Stimulated activated CD8-positive, alpha-beta memory T cell treated with anti-CD3 and anti-CD28 coated beads, Interleukin-7, amount 100 ng/mL, for 48 hours (primary cell): ENCODE results near the gene SUSD1.
A peak's percentile ranks its signal among the peaks of the same experiment; 100 is the strongest.
"Not testable (repeated sequence)": the region's sequence is repeated elsewhere in the genome, so short reads cannot be mapped to it uniquely, and the experiment has no call there.

Experiments
- DNase-seq, 2 donors: peaks; one replicate each; pipeline ENCODE4 v3.0.0-alpha.2; 2020; ENCODE audit warnings: low read depth in 1 of 2; ENCODE audit errors: extremely low read depth in 1 of 2

SUSD1 gene

DNA sequence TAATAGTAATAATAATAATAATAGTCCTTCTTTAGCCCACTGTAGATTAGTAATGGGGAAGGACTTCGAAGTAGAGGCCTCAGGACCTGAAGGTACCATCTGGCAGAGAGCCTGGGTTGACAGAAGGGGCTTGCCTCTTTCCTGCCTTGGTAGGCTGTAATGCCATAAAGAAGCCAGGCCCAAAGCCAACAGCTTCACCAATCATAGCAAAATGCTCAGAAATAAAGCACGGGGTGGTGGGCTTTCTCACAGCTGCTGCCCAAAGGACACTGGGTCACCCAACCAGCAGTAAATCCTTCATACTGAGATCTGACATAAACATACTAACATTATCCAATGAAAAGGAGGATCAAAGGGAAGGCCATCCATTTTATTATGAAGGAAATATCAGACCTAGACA lies 70.7 kb downstream of the SUSD1 start:
- no peak for DNase-seq

DNA sequence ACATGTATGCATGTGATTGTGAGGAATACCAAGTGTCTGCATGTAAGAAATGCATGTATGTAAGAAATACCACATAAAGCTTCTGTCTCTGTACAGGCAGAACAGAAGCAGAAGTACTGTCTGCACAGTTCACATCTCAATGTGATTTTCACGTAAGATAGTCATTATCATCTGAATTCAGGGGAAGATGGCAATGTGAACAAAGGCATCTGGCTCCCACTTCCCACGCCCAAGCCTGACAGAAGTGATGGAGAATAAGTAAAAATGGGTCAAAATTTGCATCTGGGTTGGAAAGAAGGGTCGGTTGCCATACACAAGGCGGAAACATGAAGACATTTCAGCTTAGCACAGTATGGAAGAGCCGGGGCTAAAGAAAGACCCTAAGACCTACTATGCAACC lies 71.7 kb downstream of the SUSD1 start:
- DNase-seq = no peak

DNA sequence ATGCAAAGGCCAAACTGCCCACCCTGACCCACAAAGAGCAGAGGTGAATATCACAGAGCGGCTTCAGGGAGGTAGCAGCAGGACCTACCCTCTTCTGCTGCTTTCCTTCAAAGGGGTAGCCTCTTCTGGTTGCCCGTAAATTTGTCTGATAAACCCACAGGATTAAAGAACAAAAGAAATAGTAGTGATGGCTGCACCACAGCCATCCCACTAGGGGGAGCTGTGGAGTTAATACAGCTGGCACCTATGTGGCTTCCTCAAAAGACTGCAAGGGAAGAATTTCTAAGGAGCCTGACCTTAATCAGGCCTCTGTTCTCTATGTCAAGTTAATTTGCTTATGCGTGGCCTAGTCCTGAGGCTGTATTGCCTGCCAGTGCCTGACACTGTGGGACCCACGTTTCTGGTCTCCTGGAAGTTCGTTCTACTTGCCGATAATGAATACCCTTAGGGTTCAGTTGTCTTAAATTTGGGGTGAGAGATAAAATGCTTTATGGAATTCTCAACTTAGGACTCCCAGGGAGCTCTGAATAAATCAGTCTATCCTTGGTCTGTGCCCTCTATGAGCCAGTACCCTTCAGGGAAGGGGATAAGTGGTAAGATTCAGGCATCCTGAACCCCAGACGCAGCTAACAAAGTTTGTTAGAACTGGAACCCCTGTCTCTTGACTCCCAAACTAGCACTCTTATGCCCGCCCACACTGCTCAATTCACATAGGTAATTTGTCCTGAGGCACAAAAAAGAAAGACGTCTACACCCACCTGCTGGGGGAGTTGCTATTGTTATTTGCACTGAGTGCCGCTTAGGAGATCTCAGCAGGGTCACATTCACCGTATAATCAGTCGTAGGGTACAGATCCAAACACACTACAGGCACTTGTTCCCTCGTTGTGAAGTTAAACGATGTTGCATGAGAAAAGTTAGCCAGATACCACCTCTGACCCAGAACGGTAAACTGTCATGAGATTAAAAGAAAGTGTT lies 77.1 kb downstream of the SUSD1 start:
- DNase-seq = peak; percentile 22 to 35

DNA sequence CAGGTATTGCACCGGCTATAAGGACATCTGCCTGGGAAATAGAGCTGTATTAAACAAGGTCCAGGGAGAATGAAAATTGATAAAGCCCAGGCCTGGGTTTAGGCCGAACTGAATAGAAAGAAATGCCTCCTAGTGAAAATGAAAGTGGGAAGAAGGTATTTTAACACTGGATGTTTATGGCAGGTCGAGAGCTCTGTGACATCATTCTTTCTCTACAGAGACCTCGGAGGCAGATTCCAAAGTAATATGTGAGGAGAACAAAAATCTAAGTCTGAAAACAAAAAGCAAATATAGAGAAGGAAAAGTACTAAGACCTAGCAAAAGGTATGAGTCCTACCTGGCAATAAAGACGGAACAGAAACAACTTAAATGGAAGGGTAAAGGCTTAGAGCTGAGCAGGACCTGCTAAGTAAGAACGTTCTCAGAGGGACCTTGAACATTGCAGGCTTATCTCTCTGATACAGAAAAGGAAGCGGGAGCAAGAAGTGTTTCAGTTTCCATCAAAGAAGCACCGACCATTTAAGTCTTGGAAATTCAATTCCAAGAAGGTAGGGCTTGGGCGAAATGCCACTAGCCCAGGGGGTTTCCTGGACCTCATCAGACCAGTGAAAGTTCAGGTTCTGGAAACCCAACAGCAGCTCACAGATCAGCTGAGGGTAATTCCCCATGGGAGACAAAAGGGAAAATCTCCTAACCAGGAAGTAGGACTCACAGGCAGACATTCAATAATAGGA lies 80.0 kb downstream of the SUSD1 start:
- no peak for DNase-seq

DNA sequence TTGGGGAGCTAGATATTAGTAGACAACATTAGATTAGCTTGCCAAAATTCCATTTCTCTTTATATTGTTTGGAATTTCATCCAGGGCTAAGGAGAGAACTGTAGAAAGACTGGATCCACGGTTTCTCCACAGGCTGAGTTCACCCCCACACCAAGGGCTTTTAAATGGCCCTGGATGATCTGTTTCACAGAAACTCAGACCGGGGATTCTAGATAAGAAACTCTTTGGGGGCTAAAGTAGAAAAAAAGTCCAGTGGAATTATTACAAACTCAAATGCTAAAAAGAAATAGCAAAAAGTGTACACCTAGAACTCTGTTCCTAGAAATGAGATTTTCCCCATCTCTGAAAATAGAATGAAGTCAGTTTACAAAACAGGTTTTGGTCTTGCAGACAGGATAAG lies 80.9 kb downstream of the SUSD1 start:
- DNase-seq = no peak

DNA sequence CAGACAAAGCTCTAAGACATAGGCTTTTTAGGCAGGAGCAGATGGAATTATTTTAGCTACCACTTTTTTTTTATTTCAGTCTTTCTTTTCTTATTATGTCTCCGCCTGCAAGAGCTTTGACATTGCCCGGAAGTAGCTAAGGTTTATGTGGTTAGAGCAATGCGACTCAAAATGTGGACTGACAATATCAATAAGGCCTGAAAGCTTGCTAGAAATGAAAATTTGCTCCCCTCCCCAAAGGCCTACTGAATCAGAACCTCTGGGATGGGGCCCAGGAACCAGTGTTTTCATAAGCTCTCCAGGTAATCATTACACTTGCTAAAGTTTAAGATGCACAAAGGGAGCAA lies 81.3 kb downstream of the SUSD1 start:
- DNase-seq = no peak

DNA sequence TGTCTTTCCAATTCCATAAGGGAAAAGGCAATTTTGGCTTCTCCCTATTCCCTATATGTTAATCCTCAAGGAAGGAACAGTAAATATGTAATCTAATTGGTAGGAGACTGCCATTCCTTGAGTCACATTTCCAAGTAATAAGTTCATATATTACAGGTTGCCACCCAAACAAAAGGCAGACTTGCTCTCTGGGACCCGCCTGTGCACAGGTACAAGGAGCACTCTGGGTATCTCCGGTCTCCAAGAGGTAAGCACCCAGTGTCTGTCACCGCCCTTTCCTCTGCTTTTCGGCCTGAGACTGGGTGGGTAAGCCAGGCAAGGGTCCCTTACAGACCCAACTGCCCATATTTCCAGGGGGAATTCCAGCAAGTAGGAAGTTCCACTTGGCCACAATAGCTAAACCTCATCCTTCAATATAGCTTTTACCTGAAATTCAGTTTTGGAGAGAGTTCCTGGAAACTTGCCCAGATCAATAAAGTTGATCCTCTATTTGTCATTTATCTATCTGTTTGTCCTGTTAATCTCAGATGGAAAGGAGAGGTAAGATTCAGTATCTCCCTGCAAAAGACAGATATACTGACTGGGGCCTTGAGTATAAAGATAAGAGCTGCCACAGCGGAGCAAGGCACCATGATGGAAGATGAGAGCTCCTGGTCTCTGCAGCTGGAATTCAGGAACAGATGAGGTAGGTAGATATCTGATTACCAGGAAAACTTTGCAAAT lies 81.8 kb downstream of the SUSD1 start:
- no peak for DNase-seq

DNA sequence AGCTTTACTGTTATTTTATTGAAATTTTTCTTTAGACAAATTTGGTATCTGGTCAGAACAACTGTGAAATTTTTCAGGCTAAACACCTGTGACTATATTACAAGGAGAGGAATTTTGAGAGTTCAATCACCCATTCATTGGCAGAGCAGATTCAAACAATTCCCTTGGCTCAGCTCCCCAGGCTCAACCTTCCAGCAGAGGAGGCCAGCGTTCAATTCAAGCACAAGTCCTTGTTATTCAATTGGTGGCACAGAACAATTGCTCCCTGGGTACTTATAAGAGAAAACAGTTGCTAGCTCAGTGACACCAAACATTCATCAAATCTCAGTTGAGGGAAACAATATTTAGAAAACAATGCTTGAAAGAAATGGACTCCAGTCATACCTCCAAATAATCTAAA lies 83.3 kb downstream of the SUSD1 start:
- DNase-seq = no peak

DNA sequence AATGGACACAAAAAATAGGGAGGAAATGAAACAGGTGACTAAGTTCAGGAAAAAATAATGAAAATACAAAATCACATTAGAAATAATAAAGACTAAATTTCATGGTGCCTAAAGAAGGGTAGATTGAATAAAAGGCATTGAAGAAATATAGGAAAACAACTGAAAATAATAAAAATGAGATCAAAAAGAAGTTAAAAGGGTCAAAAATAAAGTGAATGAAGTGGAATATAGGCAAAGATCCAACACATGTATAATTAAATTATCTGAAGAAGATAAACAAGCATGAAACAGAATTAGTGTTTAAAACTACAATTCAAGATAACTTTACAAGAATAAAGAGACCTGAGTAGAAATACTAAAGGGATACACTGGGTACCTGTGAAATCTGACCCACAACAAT lies 87.6 kb downstream of the SUSD1 start:
- DNase-seq = no peak

DNA sequence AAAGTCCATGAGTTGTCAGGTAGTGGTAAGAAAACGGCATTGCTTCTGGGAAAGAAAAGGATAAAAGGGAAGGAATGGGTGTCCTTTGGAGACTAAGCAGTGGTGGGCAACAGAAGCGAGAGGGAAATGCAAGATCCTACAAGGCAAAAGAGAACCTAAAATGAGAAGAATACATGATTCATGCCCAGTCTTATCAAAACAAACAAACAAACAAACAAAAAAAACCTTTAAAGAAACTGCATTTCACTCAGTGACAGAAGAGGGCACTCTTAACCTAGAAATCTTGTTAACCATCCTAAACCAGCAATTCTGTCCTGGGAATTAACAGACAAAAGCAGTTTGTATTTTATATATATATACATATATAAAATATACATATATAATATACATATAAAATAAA lies 88.5 kb downstream of the SUSD1 start:
- no peak for DNase-seq

DNA sequence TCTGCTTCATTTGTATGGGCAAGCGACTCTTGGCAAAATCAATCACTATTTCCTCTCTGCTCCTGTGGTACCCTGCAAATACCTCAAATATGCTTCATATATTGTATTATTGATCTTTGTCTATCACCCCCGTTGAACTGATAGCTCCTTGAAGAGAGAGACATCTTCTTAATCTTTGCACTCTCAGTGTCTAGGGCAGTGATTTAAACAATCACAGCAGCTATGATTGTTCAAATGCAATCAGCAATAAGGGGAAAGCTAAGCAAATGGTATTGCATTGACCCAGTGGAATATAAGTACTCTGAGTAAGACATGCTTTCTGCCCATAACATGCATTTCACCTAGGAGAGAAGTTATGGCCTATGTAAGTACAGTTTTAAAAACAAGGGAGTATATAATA lies 90.2 kb downstream of the SUSD1 start:
- no peak for DNase-seq

DNA sequence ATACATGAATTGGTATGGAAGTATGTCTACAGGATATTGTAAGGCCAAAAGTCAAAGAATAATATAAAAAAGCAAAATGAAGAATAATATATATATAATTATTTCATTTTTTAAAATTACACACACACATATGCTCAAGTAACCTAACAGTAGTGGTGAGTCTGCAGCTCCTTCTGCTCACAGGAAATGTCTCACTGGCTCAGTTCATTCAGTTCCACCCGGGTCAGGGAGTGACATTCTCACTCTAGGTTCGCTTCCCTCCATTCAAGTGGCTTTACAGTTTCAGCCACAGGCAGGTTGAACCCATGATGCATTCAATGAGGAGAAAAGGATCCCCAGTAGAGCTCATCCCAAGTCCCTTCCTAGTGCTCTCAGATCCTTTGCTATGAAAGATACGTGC lies 90.8 kb downstream of the SUSD1 start:
- DNase-seq = no peak

DNA sequence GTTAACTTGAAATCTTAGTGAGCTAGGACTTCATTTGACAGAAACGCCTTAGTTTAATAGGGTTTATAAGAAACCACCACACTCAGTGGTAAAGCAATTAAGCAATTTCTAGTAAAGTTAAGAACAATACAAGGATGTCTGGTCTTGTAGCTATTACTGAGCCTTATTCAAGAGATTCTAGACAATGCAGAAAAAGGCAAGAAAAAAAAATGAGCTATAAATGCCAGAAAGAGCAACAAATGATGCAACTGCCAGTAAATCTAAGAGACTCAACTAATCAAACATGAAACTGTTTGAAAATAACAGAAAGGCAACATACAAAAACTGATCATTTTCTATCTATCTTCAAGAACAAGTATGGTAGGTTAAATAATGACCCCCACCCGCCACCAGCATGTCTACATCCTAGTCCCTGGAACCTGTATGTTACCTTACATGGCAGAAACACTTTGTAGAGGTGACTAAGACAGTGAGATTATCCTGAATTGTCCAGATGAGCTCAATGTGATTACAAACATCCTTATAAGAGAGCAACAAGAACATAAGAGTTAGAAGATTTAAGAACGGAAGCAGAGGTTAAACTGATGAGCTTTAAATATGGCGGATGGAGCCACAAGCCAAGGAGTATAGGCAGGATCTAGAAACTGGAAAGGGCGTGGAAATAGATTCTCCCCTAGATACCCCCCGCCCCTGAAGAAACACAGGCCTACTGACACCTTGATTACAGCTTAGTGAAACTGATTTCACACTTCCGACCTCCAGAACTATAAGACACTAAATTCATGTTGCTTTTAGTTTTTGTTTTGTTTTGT lies 93.0 kb downstream of the SUSD1 start:
- DNase-seq = no peak

DNA sequence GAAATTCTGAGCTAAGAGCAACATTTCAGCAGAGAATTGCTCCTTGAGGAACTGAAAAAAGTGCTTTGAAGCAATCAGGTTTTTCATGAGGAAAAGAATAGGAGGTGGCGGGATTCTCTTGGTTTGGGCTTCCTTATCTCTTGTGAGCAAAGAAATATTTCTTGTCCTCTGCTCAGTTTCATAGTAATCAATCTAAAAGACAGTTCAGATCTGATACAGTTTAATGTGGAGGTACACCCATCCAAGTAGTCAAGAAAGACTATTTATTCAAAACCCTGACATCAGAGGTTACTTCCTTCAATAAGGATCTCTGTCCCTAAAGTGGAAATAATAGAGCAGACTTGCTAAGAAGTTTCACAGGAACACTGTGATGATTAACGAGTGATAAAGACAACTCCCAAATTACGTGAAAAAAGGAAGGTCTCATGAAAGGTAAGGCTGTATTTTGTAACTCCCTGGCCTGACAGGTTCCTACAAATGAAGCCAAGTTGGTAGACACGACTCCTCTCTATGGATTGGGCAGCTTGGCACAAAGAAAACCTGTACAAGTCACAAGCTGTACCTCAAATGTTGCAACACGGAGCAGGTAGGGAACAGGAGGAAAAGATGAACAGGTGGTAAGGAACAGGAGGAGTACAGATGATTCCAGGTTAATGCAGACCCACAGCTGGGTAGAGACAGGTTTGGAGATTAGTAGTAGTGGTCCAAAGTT lies 94.1 kb downstream of the SUSD1 start:
- no peak for DNase-seq

DNA sequence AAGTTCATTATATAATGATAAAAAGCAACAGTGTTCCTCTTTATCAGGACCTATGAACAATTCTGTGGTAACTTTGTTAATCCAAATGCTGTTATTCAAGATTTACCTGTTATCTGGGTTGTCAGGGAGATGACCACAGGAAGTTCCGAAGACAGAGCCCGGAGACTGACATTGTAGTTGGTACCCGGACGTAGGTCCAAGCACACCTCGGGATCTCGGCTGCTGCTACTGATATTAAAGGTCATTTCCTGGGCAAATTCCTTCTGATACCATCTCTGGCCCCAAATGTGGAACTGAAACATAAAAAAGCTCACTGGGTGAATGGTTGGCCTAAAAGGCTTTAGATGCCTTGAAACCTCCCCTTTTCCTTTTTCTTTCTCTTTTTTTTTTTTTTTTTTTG lies 96.7 kb downstream of the SUSD1 start:
- no peak for DNase-seq

DNA sequence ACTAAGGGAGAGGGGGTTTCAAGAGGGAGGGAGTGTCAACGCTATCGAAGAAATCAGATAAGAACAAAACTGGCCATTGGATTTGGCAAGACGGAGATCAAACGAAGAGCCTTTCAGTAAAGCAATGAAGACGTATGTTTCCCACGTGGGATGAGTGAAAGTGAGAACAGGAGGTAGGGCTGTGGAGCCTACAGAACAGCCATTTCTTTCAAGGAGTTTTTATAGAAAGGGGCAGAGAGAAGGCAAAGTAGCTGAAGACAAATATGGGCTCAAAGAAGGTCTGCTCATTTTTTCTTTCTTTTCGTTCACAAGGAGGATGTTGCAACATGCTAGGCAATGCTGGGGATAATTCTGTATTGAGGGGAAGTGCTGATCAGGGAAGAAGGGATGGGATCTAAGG lies 98.3 kb downstream of the SUSD1 start:
- no peak for DNase-seq

DNA sequence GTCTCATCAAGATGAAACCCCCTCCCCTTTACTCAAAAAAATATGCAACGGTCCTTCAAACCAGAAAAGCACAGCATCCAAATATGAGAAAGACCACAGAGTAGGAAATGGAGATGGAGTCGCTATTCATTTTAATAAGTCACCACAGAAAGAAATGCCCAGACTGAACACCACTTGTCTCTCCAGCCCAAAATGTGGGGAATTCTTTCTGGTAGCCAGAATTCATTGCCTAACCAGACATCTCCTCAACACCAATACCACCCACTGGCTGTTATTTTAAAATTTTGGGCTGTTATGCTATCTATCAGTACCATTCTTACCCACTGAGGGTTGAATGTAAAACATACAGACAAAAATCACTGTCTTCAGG lies 100.1 kb downstream of the SUSD1 start:
- DNase-seq = no peak

DNA sequence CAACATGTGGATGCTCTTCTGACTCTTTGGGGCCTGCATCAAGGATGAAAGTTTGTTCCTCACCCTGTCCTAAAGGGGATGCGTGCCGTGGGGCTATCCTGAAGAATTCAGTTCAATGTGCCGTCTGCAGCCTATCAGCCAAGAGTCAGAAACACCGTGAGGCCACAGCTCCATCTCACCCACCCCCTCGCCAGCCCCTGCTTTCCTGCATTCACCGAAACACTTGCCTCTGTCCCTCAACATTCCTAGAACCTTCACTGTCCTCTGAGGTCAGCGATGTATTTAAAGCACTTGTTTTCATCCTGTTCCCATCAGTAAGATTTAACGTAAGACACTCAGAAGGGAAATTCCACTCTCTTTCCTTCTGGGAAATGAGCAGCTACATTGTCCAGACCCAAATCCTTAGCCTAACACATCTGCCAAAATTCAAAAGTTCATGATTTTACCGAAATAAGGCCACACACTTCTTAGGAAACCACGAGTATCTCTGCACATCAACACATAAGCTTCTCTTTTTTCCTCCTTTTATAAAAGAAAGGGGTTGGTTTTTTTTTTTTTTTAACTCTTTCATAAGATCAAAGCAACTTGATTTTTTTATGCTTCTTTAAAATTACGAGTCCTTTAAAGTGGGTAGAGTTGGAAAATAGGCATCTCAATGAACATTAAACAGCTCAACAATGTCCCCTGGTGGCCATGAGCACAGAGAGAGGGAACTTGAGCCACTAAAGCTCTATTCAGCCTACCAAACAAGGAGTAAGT lies 100.7 kb downstream of the SUSD1 start:
- peak in 1 of 2 donors; percentile 50 for DNase-seq

DNA sequence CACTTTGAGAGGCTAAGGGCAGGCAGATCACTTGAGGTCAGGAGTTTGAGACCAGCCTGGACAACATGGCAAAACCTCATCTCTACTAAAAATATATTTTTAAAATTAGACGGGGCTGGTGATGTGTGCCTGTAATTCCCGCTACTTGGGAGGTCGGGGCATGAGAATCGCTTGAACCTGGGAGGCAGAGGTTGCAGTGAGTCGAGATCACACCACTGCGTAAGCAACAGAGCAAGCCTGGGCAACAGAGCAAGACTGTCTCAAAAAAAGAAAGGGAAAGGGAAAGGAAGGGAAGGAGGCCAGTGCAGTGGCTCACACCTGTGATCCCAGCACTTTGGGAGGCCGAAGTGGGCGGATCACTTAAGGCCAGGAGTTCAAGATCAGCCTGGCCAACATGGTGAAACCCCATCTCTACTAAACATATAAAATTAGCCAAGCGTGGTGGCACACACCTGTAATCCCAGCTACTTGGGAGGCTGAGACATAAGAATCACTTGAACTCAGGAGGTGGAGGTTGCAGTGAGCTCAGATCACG lies 101.4 kb downstream of the SUSD1 start:
- not testable (repeated sequence) for DNase-seq
